Activated CD4-positive, alpha-beta T cell treated with anti-CD3 and anti-CD28 coated beads, Interleukin-2, amount 50 U/mL, for 16 hours (primary cell): Measurements from ENCODE around the gene EFHD2.
"Not testable (repeated sequence)": the region's sequence is repeated elsewhere in the genome, so short reads cannot be mapped to it uniquely, and the experiment has no call there.

ENCODE experiments used
- DNase-seq: peaks from one replicate; pipeline ENCODE4 v3.0.0-alpha.2; 2020

Gene EFHD2

GRCh38 chr1:15432324-15432723 is 22.6 kb downstream of the EFHD2 start:
- no peak for DNase-seq

- no peak for DNase-seq
Measured at GRCh38 chr1:15433471-15433870, 23.8 kb downstream of the EFHD2 start.

- DNase-seq: not testable (repeated sequence)
Measured at GRCh38 chr1:15434739-15435138, 25.1 kb downstream of the EFHD2 start.

GRCh38 chr1:15435239-15436077 is 25.8 kb downstream of the EFHD2 start:
- no peak for DNase-seq

- DNase-seq: no peak
Measured at GRCh38 chr1:15436881-15437442, 27.3 kb downstream of the EFHD2 start.

GRCh38 chr1:15439325-15439724 is 29.6 kb downstream of the EFHD2 start:
- DNase-seq: no peak

GRCh38 chr1:15440357-15440756 is 30.7 kb downstream of the EFHD2 start:
- DNase-seq: no peak

GRCh38 chr1:15441247-15441646 is 31.6 kb downstream of the EFHD2 start:
- DNase-seq: no peak

GRCh38 chr1:15442119-15442518 is 32.4 kb downstream of the EFHD2 start:
- DNase-seq: no peak

GRCh38 chr1:15442759-15443158 is 33.1 kb downstream of the EFHD2 start:
- DNase-seq: no peak

- DNase-seq: no peak
Measured at GRCh38 chr1:15443281-15443680, 33.6 kb downstream of the EFHD2 start.

GRCh38 chr1:15444468-15445389 is 35.0 kb downstream of the EFHD2 start:
- no peak for DNase-seq

GRCh38 chr1:15445390-15446122 is 35.9 kb downstream of the EFHD2 start:
- DNase-seq: no peak

GRCh38 chr1:15446212-15446611 is 36.5 kb downstream of the EFHD2 start:
- DNase-seq: no peak

- no peak for DNase-seq
Measured at GRCh38 chr1:15448877-15449462, 39.3 kb downstream of the EFHD2 start.

- DNase-seq: no peak
Measured at GRCh38 chr1:15449567-15449966, 39.9 kb downstream of the EFHD2 start.

GRCh38 chr1:15451014-15451722 is 41.5 kb downstream of the EFHD2 start:
- DNase-seq: no peak

- no peak for DNase-seq
Measured at GRCh38 chr1:15452216-15452615, 42.5 kb downstream of the EFHD2 start.

GRCh38 chr1:15452866-15453571 is 43.3 kb downstream of the EFHD2 start:
- no peak for DNase-seq

- DNase-seq: no peak
Measured at GRCh38 chr1:15453734-15454133, 44.0 kb downstream of the EFHD2 start.

GRCh38 chr1:15454256-15454655 is 44.6 kb downstream of the EFHD2 start:
- DNase-seq: no peak
